ENCODE results near the gene FOCAD.

Gene FOCAD

DNA sequence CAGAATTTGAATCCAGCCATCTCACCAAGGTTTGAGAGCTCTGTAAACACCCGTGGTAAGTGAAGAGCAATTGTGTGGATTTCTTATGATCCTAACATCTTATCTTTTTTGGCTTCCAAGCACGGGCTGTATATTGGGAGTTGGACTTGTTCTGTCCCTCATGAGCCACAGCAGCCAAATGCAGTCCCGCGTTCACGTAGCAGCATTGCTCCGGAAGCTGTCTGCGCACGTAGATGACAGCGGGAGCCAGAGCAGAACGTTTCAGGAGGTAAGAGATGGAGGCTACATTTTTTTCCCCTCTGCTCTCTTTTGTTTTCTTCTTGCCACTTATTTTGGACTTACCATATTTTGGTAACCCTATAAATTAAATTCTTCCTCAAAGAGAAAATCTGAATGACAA, 260.4 kb downstream of the FOCAD start:
- H3K27ac ChIP-seq (ENCODE audit: extremely low read depth, low read depth, low read length): no peak overlapping the region
- TF ChIP-seq, protein P1, sequence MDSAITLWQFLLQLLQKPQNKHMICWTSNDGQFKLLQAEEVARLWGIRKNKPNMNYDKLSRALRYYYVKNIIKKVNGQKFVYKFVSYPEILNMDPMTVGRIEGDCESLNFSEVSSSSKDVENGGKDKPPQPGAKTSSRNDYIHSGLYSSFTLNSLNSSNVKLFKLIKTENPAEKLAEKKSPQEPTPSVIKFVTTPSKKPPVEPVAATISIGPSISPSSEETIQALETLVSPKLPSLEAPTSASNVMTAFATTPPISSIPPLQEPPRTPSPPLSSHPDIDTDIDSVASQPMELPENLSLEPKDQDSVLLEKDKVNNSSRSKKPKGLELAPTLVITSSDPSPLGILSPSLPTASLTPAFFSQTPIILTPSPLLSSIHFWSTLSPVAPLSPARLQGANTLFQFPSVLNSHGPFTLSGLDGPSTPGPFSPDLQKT (IDR thresholded peaks at IDR 0.05; ENCODE audit: borderline replicate concordance, low read depth, low read length): no peak
- TF ChIP-seq ZNF561 (tag by site-specific recombination; IDR thresholded peaks at IDR 0.05; ENCODE audit: borderline replicate concordance) (no peak), ZNF548 (tag by site-specific recombination; IDR thresholded peaks at IDR 0.05) (no peak), ZNF266 (tag by site-specific recombination; IDR thresholded peaks at IDR 0.05; ENCODE audit: low read depth) (no peak), SALL2 (tag by site-specific recombination; IDR thresholded peaks at IDR 0.05; ENCODE audit: borderline replicate concordance) (no peak)
- H3K36me3 ChIP-seq (ENCODE audit: control insufficient read depth in 2 of 2, insufficient read depth in 1 of 2, low read length in 2 of 2): peaks cover 0 to 16% of the 10 kb centered on the region in 2 experiments; a peak in 1 of 3 replicates
- H3K9me3 ChIP-seq (ENCODE audit: control insufficient read depth, insufficient read depth, low read depth, low read length): no peaks in the 10 kb centered on the region
- ChIA-PET POLR2A (no interaction called here), CTCF (interaction anchor here (1.1 to 1.8 kb wide), 3 partner anchors 166 to 587 kb away, joined by 3 to 5 read pairs (median 3); no protein-coding TSS in a partner anchor)
- no peaks in the 10 kb centered on the region for H3K4me1 ChIP-seq (ENCODE audit: control insufficient read depth, insufficient read depth, low read length)
- no peak overlapping the region for H3K4me3 ChIP-seq (ENCODE audit: low read depth, low read length)

DNA sequence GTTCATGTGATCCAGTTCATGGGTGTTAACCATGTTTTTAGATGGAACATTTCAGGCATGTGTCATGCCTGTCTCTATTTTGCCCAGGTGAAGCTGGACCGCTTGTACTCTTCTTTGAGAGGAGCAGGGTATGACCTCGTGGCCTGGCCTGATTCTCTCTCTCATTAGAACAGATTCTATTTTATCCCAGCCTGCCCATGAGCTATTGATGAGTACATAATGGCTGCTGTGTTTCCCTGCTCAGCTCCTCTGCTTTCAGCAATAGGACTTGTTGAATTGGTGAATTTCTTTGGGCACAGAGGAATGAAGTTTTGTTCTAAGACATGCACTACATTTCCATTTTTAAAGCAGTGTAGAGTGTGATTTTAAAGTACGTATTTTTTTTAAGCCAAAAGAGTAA, 261.2 kb downstream of the FOCAD start:
- no peaks in the 10 kb centered on the region for H3K9me3 ChIP-seq (ENCODE audit: control insufficient read depth, insufficient read depth, low read depth, low read length)
- H3K4me1 ChIP-seq (ENCODE audit: control insufficient read depth, insufficient read depth, low read length): no peaks in the 10 kb centered on the region
- POLR2A ChIA-PET: no interaction called here
- CTCF ChIA-PET: interaction anchor here (0.6 to 1.8 kb wide), 4 partner anchors 8 to 588 kb away, joined by 3 to 5 read pairs (median 3); no protein-coding TSS in a partner anchor
- H3K4me3 ChIP-seq (ENCODE audit: low read depth, low read length): no peak overlapping the region
- no peak overlapping the region for H3K27ac ChIP-seq (ENCODE audit: extremely low read depth, low read depth, low read length)
- H3K36me3 ChIP-seq (ENCODE audit: control insufficient read depth in 2 of 2, insufficient read depth in 1 of 2, low read length in 2 of 2): peaks cover 0 to 16% of the 10 kb centered on the region in 2 experiments; a peak in 1 of 3 replicates
- TF ChIP-seq ZNF544 (tag by site-specific recombination; IDR thresholded peaks at IDR 0.05) (no peak), IKZF3 (tag by site-specific recombination; IDR thresholded peaks at IDR 0.05) (no peak), GLI4 (tag by site-specific recombination; IDR thresholded peaks at IDR 0.05) (no peak), ZNF292 (tag by site-specific recombination; IDR thresholded peaks at IDR 0.05; ENCODE audit: borderline replicate concordance, low read depth) (no peak), ZSCAN16 (tag by site-specific recombination; IDR thresholded peaks at IDR 0.05) (no peak), ZNF248 (tag by site-specific recombination; IDR thresholded peaks at IDR 0.05) (no peak), ZNF121 (tag by site-specific recombination; IDR thresholded peaks at IDR 0.05) (no peak), ZNF510 (tag by site-specific recombination; IDR thresholded peaks at IDR 0.05; ENCODE audit: insufficient replicate concordance) (no peak), ZNF394 (tag by site-specific recombination; IDR thresholded peaks at IDR 0.05; ENCODE audit: borderline replicate concordance) (no peak), ZEB2 (tag by site-specific recombination; IDR thresholded peaks at IDR 0.05) (no peak)
- TF ChIP-seq, protein P2, sequence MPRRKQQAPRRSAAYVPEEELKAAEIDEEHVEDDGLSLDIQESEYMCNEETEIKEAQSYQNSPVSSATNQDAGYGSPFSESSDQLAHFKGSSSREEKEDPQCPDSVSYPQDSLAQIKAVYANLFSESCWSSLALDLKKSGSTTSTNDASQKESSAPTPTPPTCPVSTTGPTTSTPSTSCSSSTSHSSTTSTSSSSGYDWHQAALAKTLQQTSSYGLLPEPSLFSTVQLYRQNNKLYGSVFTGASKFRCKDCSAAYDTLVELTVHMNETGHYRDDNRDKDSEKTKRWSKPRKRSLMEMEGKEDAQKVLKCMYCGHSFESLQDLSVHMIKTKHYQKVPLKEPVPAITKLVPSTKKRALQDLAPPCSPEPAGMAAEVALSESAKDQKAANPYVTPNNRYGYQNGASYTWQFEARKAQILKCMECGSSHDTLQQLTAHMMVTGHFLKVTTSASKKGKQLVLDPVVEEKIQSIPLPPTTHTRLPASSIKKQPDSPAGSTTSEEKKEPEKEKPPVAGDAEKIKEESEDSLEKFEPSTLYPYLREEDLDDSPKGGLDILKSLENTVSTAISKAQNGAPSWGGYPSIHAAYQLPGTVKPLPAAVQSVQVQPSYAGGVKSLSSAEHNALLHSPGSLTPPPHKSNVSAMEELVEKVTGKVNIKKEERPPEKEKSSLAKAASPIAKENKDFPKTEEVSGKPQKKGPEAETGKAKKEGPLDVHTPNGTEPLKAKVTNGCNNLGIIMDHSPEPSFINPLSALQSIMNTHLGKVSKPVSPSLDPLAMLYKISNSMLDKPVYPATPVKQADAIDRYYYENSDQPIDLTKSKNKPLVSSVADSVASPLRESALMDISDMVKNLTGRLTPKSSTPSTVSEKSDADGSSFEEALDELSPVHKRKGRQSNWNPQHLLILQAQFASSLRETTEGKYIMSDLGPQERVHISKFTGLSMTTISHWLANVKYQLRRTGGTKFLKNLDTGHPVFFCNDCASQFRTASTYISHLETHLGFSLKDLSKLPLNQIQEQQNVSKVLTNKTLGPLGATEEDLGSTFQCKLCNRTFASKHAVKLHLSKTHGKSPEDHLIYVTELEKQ (tag by site-specific recombination; IDR thresholded peaks at IDR 0.05; ENCODE audit: borderline replicate concordance): no peak
- TF ChIP-seq, protein P3, sequence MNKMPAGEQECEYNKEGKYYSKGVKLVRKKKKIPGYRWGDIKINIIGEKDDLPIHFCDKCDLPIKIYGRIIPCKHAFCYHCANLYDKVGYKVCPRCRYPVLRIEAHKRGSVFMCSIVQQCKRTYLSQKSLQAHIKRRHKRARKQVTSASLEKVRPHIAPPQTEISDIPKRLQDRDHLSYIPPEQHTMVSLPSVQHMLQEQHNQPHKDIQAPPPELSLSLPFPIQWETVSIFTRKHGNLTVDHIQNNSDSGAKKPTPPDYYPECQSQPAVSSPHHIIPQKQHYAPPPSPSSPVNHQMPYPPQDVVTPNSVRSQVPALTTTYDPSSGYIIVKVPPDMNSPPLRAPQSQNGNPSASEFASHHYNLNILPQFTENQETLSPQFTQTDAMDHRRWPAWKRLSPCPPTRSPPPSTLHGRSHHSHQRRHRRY (tag by site-specific recombination; IDR thresholded peaks at IDR 0.05): no peak
- TF ChIP-seq, protein P4, sequence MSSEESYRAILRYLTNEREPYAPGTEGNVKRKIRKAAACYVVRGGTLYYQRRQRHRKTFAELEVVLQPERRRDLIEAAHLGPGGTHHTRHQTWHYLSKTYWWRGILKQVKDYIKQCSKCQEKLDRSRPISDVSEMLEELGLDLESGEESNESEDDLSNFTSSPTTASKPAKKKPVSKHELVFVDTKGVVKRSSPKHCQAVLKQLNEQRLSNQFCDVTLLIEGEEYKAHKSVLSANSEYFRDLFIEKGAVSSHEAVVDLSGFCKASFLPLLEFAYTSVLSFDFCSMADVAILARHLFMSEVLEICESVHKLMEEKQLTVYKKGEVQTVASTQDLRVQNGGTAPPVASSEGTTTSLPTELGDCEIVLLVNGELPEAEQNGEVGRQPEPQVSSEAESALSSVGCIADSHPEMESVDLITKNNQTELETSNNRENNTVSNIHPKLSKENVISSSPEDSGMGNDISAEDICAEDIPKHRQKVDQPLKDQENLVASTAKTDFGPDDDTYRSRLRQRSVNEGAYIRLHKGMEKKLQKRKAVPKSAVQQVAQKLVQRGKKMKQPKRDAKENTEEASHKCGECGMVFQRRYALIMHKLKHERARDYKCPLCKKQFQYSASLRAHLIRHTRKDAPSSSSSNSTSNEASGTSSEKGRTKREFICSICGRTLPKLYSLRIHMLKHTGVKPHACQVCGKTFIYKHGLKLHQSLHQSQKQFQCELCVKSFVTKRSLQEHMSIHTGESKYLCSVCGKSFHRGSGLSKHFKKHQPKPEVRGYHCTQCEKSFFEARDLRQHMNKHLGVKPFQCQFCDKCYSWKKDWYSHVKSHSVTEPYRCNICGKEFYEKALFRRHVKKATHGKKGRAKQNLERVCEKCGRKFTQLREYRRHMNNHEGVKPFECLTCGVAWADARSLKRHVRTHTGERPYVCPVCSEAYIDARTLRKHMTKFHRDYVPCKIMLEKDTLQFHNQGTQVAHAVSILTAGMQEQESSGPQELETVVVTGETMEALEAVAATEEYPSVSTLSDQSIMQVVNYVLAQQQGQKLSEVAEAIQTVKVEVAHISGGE (tag by site-specific recombination; conservative IDR thresholded peaks at IDR 0.05; ENCODE audit: low read depth): no peak
- TF ChIP-seq, protein P5, sequence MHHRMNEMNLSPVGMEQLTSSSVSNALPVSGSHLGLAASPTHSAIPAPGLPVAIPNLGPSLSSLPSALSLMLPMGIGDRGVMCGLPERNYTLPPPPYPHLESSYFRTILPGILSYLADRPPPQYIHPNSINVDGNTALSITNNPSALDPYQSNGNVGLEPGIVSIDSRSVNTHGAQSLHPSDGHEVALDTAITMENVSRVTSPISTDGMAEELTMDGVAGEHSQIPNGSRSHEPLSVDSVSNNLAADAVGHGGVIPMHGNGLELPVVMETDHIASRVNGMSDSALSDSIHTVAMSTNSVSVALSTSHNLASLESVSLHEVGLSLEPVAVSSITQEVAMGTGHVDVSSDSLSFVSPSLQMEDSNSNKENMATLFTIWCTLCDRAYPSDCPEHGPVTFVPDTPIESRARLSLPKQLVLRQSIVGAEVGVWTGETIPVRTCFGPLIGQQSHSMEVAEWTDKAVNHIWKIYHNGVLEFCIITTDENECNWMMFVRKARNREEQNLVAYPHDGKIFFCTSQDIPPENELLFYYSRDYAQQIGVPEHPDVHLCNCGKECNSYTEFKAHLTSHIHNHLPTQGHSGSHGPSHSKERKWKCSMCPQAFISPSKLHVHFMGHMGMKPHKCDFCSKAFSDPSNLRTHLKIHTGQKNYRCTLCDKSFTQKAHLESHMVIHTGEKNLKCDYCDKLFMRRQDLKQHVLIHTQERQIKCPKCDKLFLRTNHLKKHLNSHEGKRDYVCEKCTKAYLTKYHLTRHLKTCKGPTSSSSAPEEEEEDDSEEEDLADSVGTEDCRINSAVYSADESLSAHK (tag by site-specific recombination; IDR thresholded peaks at IDR 0.05): no peak
- TF ChIP-seq, protein P6, sequence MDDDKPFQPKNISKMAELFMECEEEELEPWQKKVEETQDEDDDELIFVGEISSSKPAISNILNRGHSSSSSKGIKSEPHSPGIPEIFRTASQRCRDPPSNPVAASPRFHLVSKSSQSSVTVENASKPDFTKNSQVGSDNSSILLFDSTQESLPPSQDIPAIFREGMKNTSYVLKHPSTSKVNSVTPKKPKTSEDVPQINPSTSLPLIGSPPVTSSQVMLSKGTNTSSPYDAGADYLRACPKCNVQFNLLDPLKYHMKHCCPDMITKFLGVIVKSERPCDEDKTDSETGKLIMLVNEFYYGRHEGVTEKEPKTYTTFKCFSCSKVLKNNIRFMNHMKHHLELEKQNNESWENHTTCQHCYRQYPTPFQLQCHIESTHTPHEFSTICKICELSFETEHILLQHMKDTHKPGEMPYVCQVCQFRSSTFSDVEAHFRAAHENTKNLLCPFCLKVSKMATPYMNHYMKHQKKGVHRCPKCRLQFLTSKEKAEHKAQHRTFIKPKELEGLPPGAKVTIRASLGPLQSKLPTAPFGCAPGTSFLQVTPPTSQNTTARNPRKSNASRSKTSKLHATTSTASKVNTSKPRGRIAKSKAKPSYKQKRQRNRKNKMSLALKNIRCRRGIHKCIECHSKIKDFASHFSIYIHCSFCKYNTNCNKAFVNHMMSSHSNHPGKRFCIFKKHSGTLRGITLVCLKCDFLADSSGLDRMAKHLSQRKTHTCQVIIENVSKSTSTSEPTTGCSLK (tag by site-specific recombination; IDR thresholded peaks at IDR 0.05): no peak

All from HEK293 (cell line).